Measurements from ENCODE around the gene SHF. TPM values are rescaled to one million over a fixed set of nuclear protein-coding genes. Genes with fewer than 3 reads are reported as not detected.

Gene SHF
- total and polyA plus RNA-seq, 2 experiments from 2014 or later, result 0.32 to 0.93 TPM

DNA sequence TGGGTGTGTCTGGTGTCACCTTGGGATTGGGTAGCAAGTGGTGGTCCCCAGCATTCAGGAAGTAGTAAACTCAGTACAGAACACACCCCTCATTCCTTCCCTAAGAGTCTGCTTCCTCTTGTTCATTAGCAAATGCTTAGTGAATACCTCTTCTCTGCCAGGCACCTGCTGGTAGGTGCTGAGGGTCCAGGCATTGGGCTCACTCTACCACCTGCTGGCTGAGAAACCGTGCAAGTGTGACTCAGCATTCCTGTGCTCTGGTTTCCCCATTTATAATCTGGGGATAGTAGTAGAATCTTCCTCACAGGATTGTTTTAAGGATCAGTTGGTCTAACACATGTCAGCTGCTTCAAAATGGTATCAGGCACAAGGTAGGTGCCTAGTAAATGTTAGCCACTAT is 4.8 kb downstream of the SHF start:
- 36 to 45% methylated on average over 1 of the region's 1 CpG for WGBS, 2 experiments (ENCODE audit: low coverage in 1 of 2, low lambda C conversion rate in 2 of 2, missing lambda C conversion rate in 2 of 2)
- no peak for DNase-seq
- Histone ChIP-seq H3K79me2 (ENCODE audit: insufficient read depth) (no peaks in the 10 kb centered on the region), H3K9me2 (ENCODE audit: insufficient read depth) (no peaks in the 10 kb centered on the region), H2AFZ (no peak overlapping the region), H3K9ac (no peak overlapping the region), H3K27ac (no peak overlapping the region), H3F3A (ENCODE audit: insufficient read depth) (peaks cover 5% of the 10 kb centered on the region; the same call in 1 of the 2 replicates), H3K36me3 (ENCODE audit: low read depth) (no peaks in the 10 kb centered on the region), H3K4me1 (ENCODE audit: insufficient read depth) (no peaks in the 10 kb centered on the region; the same call in 1 of the 2 replicates), H3K27me3 (replicated peaks; ENCODE audit: insufficient read depth) (no peaks in the 10 kb centered on the region), H3K4me3 (no peak overlapping the region), H3K9me3 (ENCODE audit: low read depth) (no peaks in the 10 kb centered on the region), H4K20me1 (ENCODE audit: insufficient read depth) (no peaks in the 10 kb centered on the region), H3K4me2 (ENCODE audit: unreplicated experiment) (no peak overlapping the region)
- no peak for TF ChIP-seq EZH2phosphoT487 (IDR thresholded peaks at IDR 0.05; ENCODE audit: insufficient read depth, low read depth)
- no peak for TF ChIP-seq EZH2 (IDR thresholded peaks at IDR 0.05; ENCODE audit: insufficient read depth, poor library complexity, severe bottlenecking)
- in situ Hi-C loops (cut with MboI), result loop anchor here (25.0 kb wide), 1 partner anchor 429 kb away; no protein-coding TSS in a partner anchor

DNA sequence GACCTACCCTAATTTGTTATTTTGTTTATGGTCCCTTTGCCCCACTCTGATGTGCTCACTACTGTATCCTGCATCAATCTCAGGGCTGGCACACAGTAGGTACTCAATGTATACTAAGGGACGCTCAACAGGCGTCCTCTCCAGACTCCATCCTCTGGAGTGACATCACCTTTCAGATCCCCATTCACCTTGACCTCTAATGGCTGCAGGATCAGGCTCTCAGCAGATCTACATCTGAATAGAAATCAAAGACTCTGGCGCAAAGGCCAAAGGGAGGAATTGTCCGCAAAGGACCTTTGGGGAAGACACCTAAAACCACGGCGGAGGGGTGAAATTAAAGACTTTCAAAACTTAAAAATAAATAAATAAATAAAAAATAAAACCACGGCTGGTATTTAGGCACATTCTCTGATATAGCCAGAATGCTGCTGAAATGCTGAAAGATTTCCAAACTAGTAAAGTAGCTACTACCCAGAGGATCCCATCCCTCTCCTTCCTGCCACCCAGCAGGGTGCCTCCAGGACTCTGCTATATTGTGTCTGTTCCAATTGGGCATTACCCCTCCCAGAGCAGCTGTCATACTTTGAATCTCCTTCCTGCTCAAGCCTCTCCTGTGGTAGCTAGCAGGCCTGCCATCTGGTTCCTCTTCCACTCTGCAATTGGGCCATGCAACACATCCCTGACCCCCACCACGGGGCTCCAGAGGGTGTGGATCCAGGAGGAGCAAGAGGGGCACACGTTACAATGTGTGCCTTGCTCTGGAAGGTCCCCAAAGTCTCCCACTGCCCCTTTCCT is 6.1 kb downstream of the SHF start:
- no peak overlapping the region for H3K4me3 ChIP-seq
- no peak for DNase-seq
- no peak overlapping the region for H3K4me2 ChIP-seq (ENCODE audit: unreplicated experiment)
- no peaks in the 10 kb centered on the region for H3K9me3 ChIP-seq (ENCODE audit: low read depth)
- in situ Hi-C loops (cut with MboI), result loop anchor here (25.0 kb wide), 1 partner anchor 431 kb away; no protein-coding TSS in a partner anchor
- TF ChIP-seq EZH2phosphoT487 (IDR thresholded peaks at IDR 0.05; ENCODE audit: insufficient read depth, low read depth), result no peak
- no peak for TF ChIP-seq EZH2 (IDR thresholded peaks at IDR 0.05; ENCODE audit: insufficient read depth, poor library complexity, severe bottlenecking)
- H3K27ac ChIP-seq, result no peak overlapping the region
- H3K9me2 ChIP-seq (ENCODE audit: insufficient read depth), result no peaks in the 10 kb centered on the region
- no peaks in the 10 kb centered on the region for H3K79me2 ChIP-seq (ENCODE audit: insufficient read depth)
- no peak overlapping the region for H3K9ac ChIP-seq
- no peaks in the 10 kb centered on the region for H4K20me1 ChIP-seq (ENCODE audit: insufficient read depth)
- no peak overlapping the region for H2AFZ ChIP-seq
- 73 to 74% methylated on average over 9 of the region's 9 CpGs for WGBS, 2 experiments (ENCODE audit: low coverage in 1 of 2, low lambda C conversion rate in 2 of 2, missing lambda C conversion rate in 2 of 2)
- H3F3A ChIP-seq (ENCODE audit: insufficient read depth), result peaks cover 5% of the 10 kb centered on the region; the same call in 1 of the 2 replicates
- no peaks in the 10 kb centered on the region for H3K27me3 ChIP-seq (replicated peaks; ENCODE audit: insufficient read depth)
- H3K36me3 ChIP-seq (ENCODE audit: low read depth), result no peaks in the 10 kb centered on the region
- no peaks in the 10 kb centered on the region; the same call in 1 of the 2 replicates for H3K4me1 ChIP-seq (ENCODE audit: insufficient read depth)

DNA sequence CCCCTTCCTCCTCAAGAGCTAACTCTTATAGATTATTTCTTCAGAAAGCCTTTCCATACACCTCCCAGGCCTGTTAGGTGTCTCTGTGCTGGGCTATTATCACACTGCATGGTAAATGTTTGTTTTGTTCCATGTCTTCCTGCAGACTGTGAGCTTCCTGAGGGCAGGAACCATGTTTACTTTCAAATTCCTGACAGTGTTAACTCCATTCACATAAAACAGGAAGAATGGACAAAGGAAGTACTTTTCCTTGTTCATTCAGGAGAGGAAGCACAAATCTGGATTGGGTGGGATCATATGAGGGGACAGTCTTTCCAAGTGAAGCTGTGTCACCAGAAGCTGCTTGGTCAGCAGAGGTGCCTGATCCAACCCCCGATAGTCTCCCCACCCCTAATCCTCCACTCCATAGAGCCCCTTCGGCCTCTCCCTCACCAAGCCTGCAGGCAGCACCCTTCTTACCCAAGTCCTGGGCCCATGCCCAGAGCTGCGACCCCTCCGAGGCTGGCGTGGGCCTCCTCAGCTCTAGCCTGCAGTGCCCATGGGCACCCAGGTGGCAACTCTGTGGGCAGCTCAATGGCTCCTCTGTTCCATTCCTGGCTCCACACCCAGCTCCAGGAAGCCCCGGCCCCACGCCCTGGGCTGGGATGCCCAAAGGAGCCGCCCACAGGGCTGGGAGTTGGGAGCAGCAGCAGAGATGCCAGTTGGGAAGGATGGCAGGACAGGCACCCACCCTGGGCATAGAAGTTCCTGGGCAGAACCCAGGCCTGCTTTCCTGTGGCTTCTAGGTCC is 6.9 kb downstream of the SHF start:
- Histone ChIP-seq H3K27ac (no peak overlapping the region), H3K4me2 (ENCODE audit: unreplicated experiment) (no peak overlapping the region), H3K36me3 (ENCODE audit: low read depth) (no peaks in the 10 kb centered on the region), H4K20me1 (ENCODE audit: insufficient read depth) (no peaks in the 10 kb centered on the region), H3K9me3 (ENCODE audit: low read depth) (no peaks in the 10 kb centered on the region), H2AFZ (no peak overlapping the region), H3K4me1 (ENCODE audit: insufficient read depth) (no peaks in the 10 kb centered on the region), H3K79me2 (ENCODE audit: insufficient read depth) (no peaks in the 10 kb centered on the region), H3K27me3 (replicated peaks; ENCODE audit: insufficient read depth) (no peaks in the 10 kb centered on the region), H3F3A (ENCODE audit: insufficient read depth) (peaks cover 1% of the 10 kb centered on the region; the same call in 1 of the 2 replicates), H3K9me2 (ENCODE audit: insufficient read depth) (no peaks in the 10 kb centered on the region), H3K4me3 (no peak overlapping the region), H3K9ac (no peak overlapping the region)
- WGBS, 2 experiments (ENCODE audit: low coverage in 1 of 2, low lambda C conversion rate in 2 of 2, missing lambda C conversion rate in 2 of 2), result 74 to 75% methylated on average over 6 to 7 of the region's 8 CpGs
- TF ChIP-seq EZH2 (IDR thresholded peaks at IDR 0.05; ENCODE audit: insufficient read depth, poor library complexity, severe bottlenecking), result no peak
- TF ChIP-seq EZH2phosphoT487 (IDR thresholded peaks at IDR 0.05; ENCODE audit: insufficient read depth, low read depth), result no peak
- in situ Hi-C loops (cut with MboI), result loop anchor here (25.0 kb wide), 1 partner anchor 431 kb away; no protein-coding TSS in a partner anchor
- DNase-seq, result no peak

DNA sequence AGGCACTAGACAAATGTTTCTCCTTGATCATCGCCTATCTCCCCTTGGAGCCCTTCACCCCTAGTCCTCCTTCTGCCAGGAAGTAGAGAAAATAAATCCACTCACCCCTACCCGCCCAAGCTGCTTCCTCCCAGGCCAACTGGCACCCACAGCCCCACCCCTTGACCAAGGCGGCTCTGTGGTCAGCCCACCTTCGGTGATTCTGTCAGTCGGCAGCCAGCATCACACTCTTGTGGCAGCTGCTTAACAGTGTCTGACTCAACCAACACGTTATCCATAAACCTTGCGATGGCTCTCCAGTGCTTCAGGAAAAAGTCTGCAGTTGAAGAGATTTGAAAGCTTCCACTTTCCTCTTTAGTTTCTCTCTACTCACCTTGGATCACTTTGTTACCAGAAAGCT is 7.6 kb downstream of the SHF start:
- Histone ChIP-seq H3K4me1 (ENCODE audit: insufficient read depth) (no peaks in the 10 kb centered on the region), H3K27me3 (replicated peaks; ENCODE audit: insufficient read depth) (no peaks in the 10 kb centered on the region), H3K4me3 (no peak overlapping the region), H3K36me3 (ENCODE audit: low read depth) (no peaks in the 10 kb centered on the region), H3K9me3 (ENCODE audit: low read depth) (no peaks in the 10 kb centered on the region), H3K27ac (no peak overlapping the region), H3K9ac (no peak overlapping the region), H4K20me1 (ENCODE audit: insufficient read depth) (no peaks in the 10 kb centered on the region), H3F3A (ENCODE audit: insufficient read depth) (no peaks in the 10 kb centered on the region; the same call in 1 of the 2 replicates), H3K4me2 (ENCODE audit: unreplicated experiment) (no peak overlapping the region), H3K79me2 (ENCODE audit: insufficient read depth) (no peaks in the 10 kb centered on the region), H2AFZ (no peak overlapping the region), H3K9me2 (ENCODE audit: insufficient read depth) (no peaks in the 10 kb centered on the region)
- WGBS, 2 experiments (ENCODE audit: low coverage in 1 of 2, low lambda C conversion rate in 2 of 2, missing lambda C conversion rate in 2 of 2), result 84 to 92% methylated on average over 7 of the region's 7 CpGs
- DNase-seq, result no peak
- in situ Hi-C loops (cut with MboI), result loop anchor here (25.0 kb wide), 1 partner anchor 432 kb away; no protein-coding TSS in a partner anchor
- TF ChIP-seq EZH2 (IDR thresholded peaks at IDR 0.05; ENCODE audit: insufficient read depth, poor library complexity, severe bottlenecking), result no peak
